PC-9 (cell line): ENCODE measurements around the gene TADA3. TPM values are rescaled to one million over a fixed set of nuclear protein-coding genes. Genes with fewer than 3 reads are reported as not detected.

Experiments used
- BruUV-seq: library from RNA; stranded (reverse); fragments of 400-500 nt; replicated peaks from 2 replicates; lab custom pipeline; 2021; lab: Mats Ljungman, UMichigan
- CTCF ChIA-PET: fragments of 300-600 bp; sonication (Branson Sonifier 250); formaldehyde crosslinking; loops from one replicate; lab custom pipeline; 2022; ENCODE audit warnings: antibody characterized with exemption; lab: Charles Lee
- POLR2A ChIA-PET: fragments of 300-600 bp; sonication (Branson Sonifier 250); formaldehyde crosslinking; loops from one replicate; lab custom pipeline; 2022; ENCODE audit warnings: antibody characterized with exemption; ENCODE audit not compliant: unreplicated experiment; lab: Charles Lee
- DNase-seq, 2 experiments: peaks; one replicate each; pipeline versions ENCODE4 v3.0.0 to v3.0.0-alpha.2; 2015 to 2022; ENCODE audit warnings: mixed read lengths in 1 of 2
- H2AFZ ChIP-seq: fragments of 200-600 bp; sonication (generic); 2 replicates; pipeline ENCODE4 v1.8.1; 2017; ENCODE audit warnings: antibody characterized with exemption
- H3F3A ChIP-seq: fragments of 200-600 bp; sonication (generic); 2 replicates; pipeline ENCODE4 v1.8.1; 2017; ENCODE audit warnings: antibody characterized with exemption, mild to moderate bottlenecking, low read depth; ENCODE audit not compliant: insufficient read depth
- H3K27ac ChIP-seq: fragments of 200-600 bp; sonication (generic); 2 replicates; pipeline ENCODE4 v1.6.1; 2016; ENCODE audit warnings: mixed run types
- H3K27me3 ChIP-seq: fragments of 200-600 bp; sonication (generic); 2 replicates; pipeline ENCODE4 v1.6.1; 2016; ENCODE audit warnings: low read depth, mixed run types; ENCODE audit not compliant: insufficient read depth
- H3K36me3 ChIP-seq: fragments of 200-600 bp; sonication (generic); 2 replicates; pipeline ENCODE4 v1.6.1; 2016; ENCODE audit warnings: low read depth, mixed run types
- H3K4me1 ChIP-seq: fragments of 200-600 bp; sonication (generic); replicated peaks from 2 replicates; pipeline ENCODE4 v1.6.1; 2016; ENCODE audit warnings: mixed run types; ENCODE audit not compliant: insufficient read depth
- H3K4me2 ChIP-seq: fragments of 200-600 bp; sonication (generic); 2 replicates; pipeline ENCODE4 v1.6.1; 2017; ENCODE audit warnings: mixed run types
- H3K4me3 ChIP-seq: fragments of 200-600 bp; sonication (generic); 2 replicates; pipeline ENCODE4 v1.6.1; 2016; ENCODE audit warnings: mixed run types
- H3K79me2 ChIP-seq: fragments of 200-600 bp; sonication (generic); 2 replicates; pipeline ENCODE4 v1.6.1; 2017; ENCODE audit warnings: low read depth, mixed run types
- H3K9me2 ChIP-seq: fragments of 200-600 bp; sonication (generic); 2 replicates; pipeline ENCODE4 v1.8.1; 2017; ENCODE audit warnings: mild to moderate bottlenecking; ENCODE audit not compliant: insufficient read depth
- H3K9me3 ChIP-seq: fragments of 200-600 bp; sonication (generic); 2 replicates; pipeline ENCODE4 v1.8.1; 2016; ENCODE audit warnings: low read depth; ENCODE audit not compliant: insufficient read depth
- H4K20me1 ChIP-seq: fragments of 200-600 bp; sonication (generic); 2 replicates; pipeline ENCODE4 v1.8.1; 2017; ENCODE audit not compliant: insufficient read depth
- EZH2 ChIP-seq: fragments of 200-600 bp; sonication (generic); IDR thresholded peaks from 2 replicates; pipeline ENCODE4 v1.8.0; 2017; ENCODE audit warnings: antibody characterized with exemption, low read depth
- intact Hi-C: fragments of 100-400 bp; cut with micrococcal nuclease; formaldehyde crosslinking; loops from one replicate; pipeline ENCODE4 v1.10.0; 2022; ENCODE audit not compliant: unreplicated experiment
- total RNA-seq: library from RNA; stranded (reverse); gene quantifications from 2 replicates; pipeline ENCODE4 v1.2.3, GENCODE V29; 2021
- TF ChIP-seq, protein P1 (sequence below): fragments of 200-600 bp; sonication (generic); conservative IDR thresholded peaks from 2 replicates; pipeline ENCODE4 v1.6.1; 2017; ENCODE audit warnings: mixed run types, antibody characterized with exemption, mild to moderate bottlenecking, moderate library complexity

Gene TADA3
- total RNA-seq, 1 experiment from 2014 or later, result 72.4 TPM

DNA sequence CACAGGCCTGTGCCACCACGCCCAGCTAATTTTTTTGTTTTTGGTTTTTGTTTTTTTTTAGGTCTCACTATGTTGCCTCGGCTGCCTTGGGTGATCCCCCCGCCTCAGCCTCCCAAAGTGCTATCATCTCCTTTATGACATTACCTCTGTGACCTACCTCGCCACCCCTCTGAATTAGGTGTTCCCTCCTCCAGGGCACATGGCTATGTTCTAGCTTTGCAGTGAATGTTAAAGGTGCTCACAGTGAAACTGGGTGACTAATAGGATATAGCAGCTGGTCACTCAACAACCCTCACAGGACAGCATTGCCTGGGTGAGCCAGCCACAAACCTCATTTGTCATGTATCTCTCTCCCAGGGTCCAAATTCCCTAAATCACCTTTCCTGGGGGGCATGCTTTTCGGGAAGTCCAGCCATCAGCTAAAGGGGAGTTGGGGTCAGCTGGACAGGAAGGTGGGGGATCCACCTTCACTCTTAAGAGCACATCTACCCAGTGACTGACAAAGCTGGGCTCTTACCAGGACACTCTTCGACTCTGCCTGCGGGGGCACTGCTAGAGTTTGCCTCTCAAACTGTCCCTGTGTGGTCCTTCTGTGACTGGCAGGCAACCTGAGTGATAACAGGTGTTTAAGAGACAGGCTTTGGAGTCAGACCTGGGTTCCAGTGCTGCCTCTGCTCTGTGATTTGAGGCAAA is 16.2 kb upstream of the TADA3 start:
- Histone ChIP-seq H3K36me3 (peaks cover 16% of the 10 kb centered on the region), H3K9me3 (no peaks in the 10 kb centered on the region), H3K4me1 (peaks cover 19% of the 10 kb centered on the region), H3K4me2 (peak overlapping the region; percentile 95; the same call in 1 of the 2 replicates), H3K27ac (peak overlapping the region; percentile 62), H3K9me2 (no peaks in the 10 kb centered on the region), H3K79me2 (no peaks in the 10 kb centered on the region), H4K20me1 (0 out of 2 replicates have a peak, but pooled peaks cover 7% of the 10 kb centered on the region), H3K27me3 (no peaks in the 10 kb centered on the region), H3K4me3 (no peak overlapping the region), H3F3A (peaks cover 36% of the 10 kb centered on the region), H2AFZ (no peak overlapping the region)
- BruUV-seq, result no TSS peak
- ChIA-PET CTCF (interaction anchor here (0.5 kb wide), 1 partner anchor 304 kb away, joined by 4 read pairs; no protein-coding TSS in a partner anchor), POLR2A (interaction anchor here (0.5 to 0.7 kb wide), 2 partner anchors 62 to 301 kb away, joined by 3 to 5 read pairs; no protein-coding TSS in a partner anchor)
- TF ChIP-seq EZH2, result no peak
- TF ChIP-seq, protein P1, sequence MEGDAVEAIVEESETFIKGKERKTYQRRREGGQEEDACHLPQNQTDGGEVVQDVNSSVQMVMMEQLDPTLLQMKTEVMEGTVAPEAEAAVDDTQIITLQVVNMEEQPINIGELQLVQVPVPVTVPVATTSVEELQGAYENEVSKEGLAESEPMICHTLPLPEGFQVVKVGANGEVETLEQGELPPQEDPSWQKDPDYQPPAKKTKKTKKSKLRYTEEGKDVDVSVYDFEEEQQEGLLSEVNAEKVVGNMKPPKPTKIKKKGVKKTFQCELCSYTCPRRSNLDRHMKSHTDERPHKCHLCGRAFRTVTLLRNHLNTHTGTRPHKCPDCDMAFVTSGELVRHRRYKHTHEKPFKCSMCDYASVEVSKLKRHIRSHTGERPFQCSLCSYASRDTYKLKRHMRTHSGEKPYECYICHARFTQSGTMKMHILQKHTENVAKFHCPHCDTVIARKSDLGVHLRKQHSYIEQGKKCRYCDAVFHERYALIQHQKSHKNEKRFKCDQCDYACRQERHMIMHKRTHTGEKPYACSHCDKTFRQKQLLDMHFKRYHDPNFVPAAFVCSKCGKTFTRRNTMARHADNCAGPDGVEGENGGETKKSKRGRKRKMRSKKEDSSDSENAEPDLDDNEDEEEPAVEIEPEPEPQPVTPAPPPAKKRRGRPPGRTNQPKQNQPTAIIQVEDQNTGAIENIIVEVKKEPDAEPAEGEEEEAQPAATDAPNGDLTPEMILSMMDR, result peak; percentile 64
- peak; percentile 29 to 54 for DNase-seq
- intact Hi-C loops, result loop anchor here (10.0 kb wide), 1 partner anchor 304 kb away; no protein-coding TSS in a partner anchor

GRCh38 chr3:9807981-9808344 is 15.7 kb upstream of the TADA3 start:
- Histone ChIP-seq H4K20me1 (0 out of 2 replicates have a peak, but pooled peaks cover 7% of the 10 kb centered on the region), H2AFZ (no peak overlapping the region), H3K79me2 (no peaks in the 10 kb centered on the region), H3K36me3 (peaks cover 22% of the 10 kb centered on the region), H3K27me3 (no peaks in the 10 kb centered on the region), H3K4me1 (peaks cover 19% of the 10 kb centered on the region), H3K4me2 (no peak overlapping the region), H3K9me2 (no peaks in the 10 kb centered on the region), H3K27ac (peak overlapping the region; percentile 62), H3F3A (peaks cover 40% of the 10 kb centered on the region), H3K9me3 (no peaks in the 10 kb centered on the region), H3K4me3 (no peak overlapping the region)
- CTCF ChIA-PET, result no interaction called here
- intact Hi-C loops, result loop anchor here (10.0 kb wide), 1 partner anchor 303 kb away; no protein-coding TSS in a partner anchor
- POLR2A ChIA-PET, result interaction anchor here (0.5 to 0.7 kb wide), 2 partner anchors 61 to 302 kb away, joined by 3 to 5 read pairs; no protein-coding TSS in a partner anchor
- DNase-seq, result no peak
- TF ChIP-seq, protein P1, result no peak
- TF ChIP-seq EZH2, result no peak
- BruUV-seq, result no TSS peak

GRCh38 chr3:9806688-9807589 is 14.7 kb upstream of the TADA3 start:
- POLR2A ChIA-PET, result no interaction called here
- H3K27ac ChIP-seq, result no peak overlapping the region
- no peak for DNase-seq
- no peaks in the 10 kb centered on the region for H3K9me3 ChIP-seq
- H3K36me3 ChIP-seq, result peaks cover 22% of the 10 kb centered on the region
- no peak overlapping the region for H2AFZ ChIP-seq
- CTCF ChIA-PET, result no interaction called here
- H3K4me1 ChIP-seq, result peaks cover 19% of the 10 kb centered on the region
- H3K4me3 ChIP-seq, result no peak overlapping the region
- H3F3A ChIP-seq, result peaks cover 40% of the 10 kb centered on the region
- intact Hi-C loops, result loop anchor here (10.0 kb wide), 1 partner anchor 302 kb away; no protein-coding TSS in a partner anchor
- H4K20me1 ChIP-seq, result 0 out of 2 replicates have a peak, but pooled peaks cover 7% of the 10 kb centered on the region
- no peaks in the 10 kb centered on the region for H3K9me2 ChIP-seq
- H3K27me3 ChIP-seq, result no peaks in the 10 kb centered on the region
- BruUV-seq, result TSS peak; percentile 18
- TF ChIP-seq EZH2, result no peak
- TF ChIP-seq, protein P1, result no peak
- H3K79me2 ChIP-seq, result no peaks in the 10 kb centered on the region
- H3K4me2 ChIP-seq, result no peak overlapping the region
